GM12878 (cell line): ENCODE results near the gene GRIK4. TPM values are rescaled to one million over a fixed set of nuclear protein-coding genes. Genes with fewer than 3 reads are reported as not detected.

Experiments
- ATAC-seq: fragments of 200-7000 bp; cut with Tn5 transposase; 3 replicates; pipeline ENCODE4 v1.9.1; 2020; ENCODE audit warnings: mild to moderate bottlenecking, moderate library complexity
- BruUV-seq: library from RNA; stranded (reverse); fragments of 400-500 nt; replicated peaks from 2 replicates; lab custom pipeline; 2021; lab: Mats Ljungman, UMichigan
- CTCF ChIA-PET: fragments of 300-600 bp; sonication (Branson Sonifier 250); formaldehyde crosslinking; extraction: SDS; loops from one replicate; lab custom pipeline; 2021; ENCODE audit warnings: inconsistent platforms; lab: Yijun Ruan, JAX
- POLR2A ChIA-PET: fragments of 350-600 bp; formaldehyde crosslinking; extraction: SDS; loops from one replicate; lab custom pipeline; 2021; ENCODE audit warnings: inconsistent platforms; lab: Charles Lee
- RAD21 ChIA-PET: fragments of 300-600 bp; sonication (Branson Sonifier 250); formaldehyde crosslinking; loops from one replicate; lab custom pipeline; 2023; ENCODE audit warnings: antibody characterized with exemption; ENCODE audit not compliant: unreplicated experiment; lab: Charles Lee
- SMC1A ChIA-PET: fragments of 300-600 bp; sonication (Branson Sonifier 250); formaldehyde crosslinking; loops from one replicate; lab custom pipeline; 2023; ENCODE audit not compliant: unreplicated experiment, uncharacterized antibody; lab: Charles Lee
- DNase-seq: peaks from one replicate; pipeline ENCODE4 v3.0.0-alpha.2; 2011; ENCODE audit warnings: low read depth, low spot score
- FAIRE-seq: peaks from 3 replicates; lab custom pipeline; 2011; peaks lifted over from hg19 to GRCh38; lab: Jason Lieb, UNC
- H2AFZ ChIP-seq: 2 replicates; pipeline ENCODE4 v1.6.0; 2011; ENCODE audit warnings: low read depth, low read length, control low read depth; ENCODE audit not compliant: control insufficient read depth
- H3K27ac ChIP-seq: 2 replicates; pipeline ENCODE4 v1.5.1; 2011; ENCODE audit warnings: control low read depth; ENCODE audit not compliant: control insufficient read depth, insufficient read depth
- H3K27me3 ChIP-seq, 2 experiments: replicated peaks in 1 of 2; 2 replicates each; pipeline versions ENCODE4 v1.6.0 to v1.6.1; 2011; ENCODE audit warnings: low read length in 1 of 2; ENCODE audit not compliant: control insufficient read depth in 2 of 2, insufficient read depth in 2 of 2
- H3K36me3 ChIP-seq, 2 experiments: 2 replicates each; pipeline ENCODE4 v1.5.1; 2011; ENCODE audit warnings: low read length in 1 of 2; ENCODE audit not compliant: control insufficient read depth in 2 of 2, insufficient read depth in 2 of 2
- H3K4me1 ChIP-seq: 2 replicates; pipeline ENCODE4 v1.6.1; 2011; ENCODE audit warnings: mild to moderate bottlenecking, low read length, moderate library complexity, mixed read lengths; ENCODE audit not compliant: control insufficient read depth, insufficient read depth
- H3K4me2 ChIP-seq: 2 replicates; pipeline ENCODE4 v1.6.0; 2011; ENCODE audit warnings: control low read depth; ENCODE audit not compliant: control insufficient read depth, insufficient read depth
- H3K4me3 ChIP-seq: fragments of 200-600 bp; sonication (generic); 2 replicates; pipeline ENCODE4 v1.5.1; 2016
- H3K79me2 ChIP-seq: 2 replicates; pipeline ENCODE4 v1.6.0; 2011; ENCODE audit warnings: low read length; ENCODE audit not compliant: control insufficient read depth, insufficient read depth
- H3K9ac ChIP-seq: 2 replicates; pipeline ENCODE4 v1.8.0; 2011; ENCODE audit warnings: low read length, control low read depth, mixed read lengths; ENCODE audit not compliant: control insufficient read depth, insufficient read depth
- H3K9me3 ChIP-seq: replicated peaks from 3 replicates; pipeline ENCODE4 v1.5.1; 2011; ENCODE audit warnings: mild to moderate bottlenecking, low read length; ENCODE audit not compliant: control insufficient read depth, insufficient read depth
- H4K20me1 ChIP-seq: 2 replicates; pipeline ENCODE4 v1.6.0; 2011; ENCODE audit not compliant: control insufficient read depth, insufficient read depth
- ATF3 ChIP-seq: IDR thresholded peaks from 2 replicates; pipeline ENCODE4 v1.6.1; 2011; ENCODE audit warnings: low read depth, mild to moderate bottlenecking, low read length, moderate library complexity, borderline replicate concordance; ENCODE audit errors: extremely low read depth
- NFXL1 ChIP-seq: fragments of 450-650 bp; IDR thresholded peaks from 2 replicates; pipeline ENCODE4 v1.6.1; 2017; ENCODE audit warnings: antibody characterized with exemption, mild to moderate bottlenecking, borderline replicate concordance
- POLR2AphosphoS2 ChIP-seq: IDR thresholded peaks from 2 replicates; pipeline ENCODE4 v1.6.1; 2011; ENCODE audit warnings: low read depth, mild to moderate bottlenecking, low read length, improper control_type of control experiment, moderate library complexity
- SMC3 ChIP-seq: IDR thresholded peaks from 2 replicates; pipeline ENCODE4 v1.6.1; 2011; ENCODE audit warnings: low read length, improper control_type of control experiment, borderline replicate concordance
- WRNIP1 ChIP-seq: IDR thresholded peaks from 2 replicates; pipeline ENCODE4 v1.6.1; 2011; ENCODE audit warnings: low read depth, low read length, improper control_type of control experiment, borderline replicate concordance
- ZNF274 ChIP-seq: IDR thresholded peaks from one replicate; pipeline ENCODE4 v1.8.0; 2011; ENCODE audit not compliant: insufficient read length, insufficient read depth
- ZNF384 ChIP-seq: IDR thresholded peaks from 2 replicates; pipeline ENCODE4 v1.6.1; 2012; ENCODE audit warnings: low read depth, mild to moderate bottlenecking, low read length, improper control_type of control experiment, borderline replicate concordance
- WGBS: methylation state at CpG from one replicate; pipeline ENCODE4 v1.1.6; 2016; ENCODE audit warnings: low lambda C conversion rate; ENCODE audit not compliant: insufficient replicate concordance, insufficient coverage; ENCODE audit errors: missing lambda C conversion rate; 5-methylcytosine and 5-hydroxymethylcytosine counted together
- in situ Hi-C: fragments of 300-500 bp; cut with MboI; formaldehyde crosslinking; loops from 9 replicates; pipeline ENCODE4 v1.14.3; 2018; ENCODE audit warnings: mixed read lengths
- intact Hi-C: fragments of 100-400 bp; cut with micrococcal nuclease; formaldehyde crosslinking; loops from one replicate; pipeline ENCODE4 v1.14.2; 2022; ENCODE audit not compliant: unreplicated experiment
- polyA plus RNA-seq, 11 experiments: library from polyadenylated mRNA; depleted of rRNA in 4 of 11; unstranded in 6 of 11; stranded (reverse) in 5 of 11; fragments of >200 nt; fragmentation: Nextera tagmentation in 4 of 11; fragmentation: Illumina TruSeq in 1 of 11; extraction: Ambion mirVana in 4 of 11; extraction: Trizol in 1 of 11; gene quantifications; 1 replicate in 1 of 11; 2 replicates in 10 of 11; pipeline versions ENCODE4 v1.2.1 to v1.2.3, GENCODE V29; 2011 to 2016; ENCODE audit warnings: inconsistent platforms in 2 of 11, missing spikeins in 2 of 11, low read depth in 1 of 11
- total RNA-seq, 4 experiments: library from RNA; depleted of rRNA in 3 of 4; stranded (reverse); fragments of >200 nt in 3 of 4; fragmentation: Illumina TruSeq in 1 of 4; extraction: Trizol in 1 of 4; gene quantifications; 2 replicates each; pipeline versions ENCODE4 v1.2.1 to v1.2.3, GENCODE V29; 2013 to 2021

The GRIK4 gene
- total and polyA plus RNA-seq, 10 of the 15 experiments (the other 5 are each of a cell fraction or from before 2014, with no cell fraction given) = 0.33 to 3.6 (median 0.72) TPM

GRCh38 chr11:120599816-120600420 lies 88.4 kb downstream of the GRIK4 start (continued):
- TF ChIP-seq NFXL1 = no peak

GRCh38 chr11:120601536-120601935 lies 90.0 kb downstream of the GRIK4 start:
- ATAC-seq (no peak), FAIRE-seq (no peak), DNase-seq (no peak)
- no peak overlapping the region for H2AFZ ChIP-seq
- TF ChIP-seq ZNF384 (peak; percentile 24; the same call in 1 of the 2 replicates), ATF3 (no peak), SMC3 (no peak), ZNF274 (no peak), POLR2AphosphoS2 (no peak), WRNIP1 (no peak)
- H3K27ac ChIP-seq = no peak overlapping the region
- intact Hi-C loops = no loop called here
- H3K27me3 ChIP-seq = no peaks in the 10 kb centered on the region
- H3K4me2 ChIP-seq = no peak overlapping the region
- in situ Hi-C loops = no loop called here
- no peaks in the 10 kb centered on the region for H4K20me1 ChIP-seq
- SMC1A ChIA-PET = interaction anchor here (0.6 to 4.3 kb wide), 5 partner anchors 9 to 90 kb away, joined by 3 to 16 read pairs (median 3); no protein-coding TSS in a partner anchor
- WGBS = 58% methylated on average over 4 of the region's 4 CpGs
- POLR2A ChIA-PET = interaction anchor here (0.7 to 1.0 kb wide), 6 partner anchors 10 to 335 kb away, joined by 3 to 7 read pairs (median 4); no protein-coding TSS in a partner anchor
- H3K4me3 ChIP-seq = no peak overlapping the region
- RAD21 ChIA-PET = interaction anchor here (0.6 to 2.5 kb wide), 3 partner anchors 12 to 330 kb away, joined by 3 to 11 read pairs (median 4); no protein-coding TSS in a partner anchor
- no peaks in the 10 kb centered on the region for H3K79me2 ChIP-seq
- H3K9me3 ChIP-seq = no peaks in the 10 kb centered on the region
- no peak overlapping the region for H3K9ac ChIP-seq
- no peaks in the 10 kb centered on the region; a peak in 1 of 4 replicates for H3K36me3 ChIP-seq
- no TSS peak for BruUV-seq
- peaks cover 15% of the 10 kb centered on the region for H3K4me1 ChIP-seq
- CTCF ChIA-PET = interaction anchor here (0.6 to 2.1 kb wide), 4 partner anchors 12 to 329 kb away, joined by 3 to 7 read pairs (median 3); no protein-coding TSS in a partner anchor
